ENCODE data around the gene PRDM16.
A peak's percentile ranks its signal among the peaks of the same experiment; 100 is the strongest.

PRDM16 gene

DNA sequence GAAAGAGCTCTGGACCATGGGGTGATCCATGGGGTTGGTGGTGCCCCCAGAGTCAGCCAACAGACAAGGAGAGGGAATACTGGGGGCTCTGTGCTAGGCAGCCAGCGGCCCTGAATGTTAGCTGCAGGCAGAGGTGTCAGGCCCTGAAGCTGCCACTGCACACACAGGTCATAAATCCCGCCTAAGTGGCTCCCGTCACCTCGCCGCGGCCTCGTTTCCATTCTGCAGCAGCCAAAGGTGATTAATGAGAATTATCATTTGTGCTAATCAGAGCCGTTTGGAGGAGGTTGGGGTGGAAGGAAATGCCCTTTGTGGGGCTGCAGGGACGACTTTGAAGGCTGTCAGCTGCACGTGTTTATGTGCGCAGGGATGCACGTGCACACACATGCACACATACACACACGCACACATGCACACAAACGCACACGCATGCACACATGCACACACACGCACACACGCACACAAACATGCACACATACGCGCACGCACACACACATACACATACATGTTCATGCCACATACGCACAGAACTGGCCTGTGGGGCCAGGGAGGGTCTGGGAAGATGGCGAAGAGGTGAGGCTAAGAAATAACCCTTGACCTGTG is 296.6 kb downstream of the PRDM16 start:
- TF ChIP-seq, protein P1, sequence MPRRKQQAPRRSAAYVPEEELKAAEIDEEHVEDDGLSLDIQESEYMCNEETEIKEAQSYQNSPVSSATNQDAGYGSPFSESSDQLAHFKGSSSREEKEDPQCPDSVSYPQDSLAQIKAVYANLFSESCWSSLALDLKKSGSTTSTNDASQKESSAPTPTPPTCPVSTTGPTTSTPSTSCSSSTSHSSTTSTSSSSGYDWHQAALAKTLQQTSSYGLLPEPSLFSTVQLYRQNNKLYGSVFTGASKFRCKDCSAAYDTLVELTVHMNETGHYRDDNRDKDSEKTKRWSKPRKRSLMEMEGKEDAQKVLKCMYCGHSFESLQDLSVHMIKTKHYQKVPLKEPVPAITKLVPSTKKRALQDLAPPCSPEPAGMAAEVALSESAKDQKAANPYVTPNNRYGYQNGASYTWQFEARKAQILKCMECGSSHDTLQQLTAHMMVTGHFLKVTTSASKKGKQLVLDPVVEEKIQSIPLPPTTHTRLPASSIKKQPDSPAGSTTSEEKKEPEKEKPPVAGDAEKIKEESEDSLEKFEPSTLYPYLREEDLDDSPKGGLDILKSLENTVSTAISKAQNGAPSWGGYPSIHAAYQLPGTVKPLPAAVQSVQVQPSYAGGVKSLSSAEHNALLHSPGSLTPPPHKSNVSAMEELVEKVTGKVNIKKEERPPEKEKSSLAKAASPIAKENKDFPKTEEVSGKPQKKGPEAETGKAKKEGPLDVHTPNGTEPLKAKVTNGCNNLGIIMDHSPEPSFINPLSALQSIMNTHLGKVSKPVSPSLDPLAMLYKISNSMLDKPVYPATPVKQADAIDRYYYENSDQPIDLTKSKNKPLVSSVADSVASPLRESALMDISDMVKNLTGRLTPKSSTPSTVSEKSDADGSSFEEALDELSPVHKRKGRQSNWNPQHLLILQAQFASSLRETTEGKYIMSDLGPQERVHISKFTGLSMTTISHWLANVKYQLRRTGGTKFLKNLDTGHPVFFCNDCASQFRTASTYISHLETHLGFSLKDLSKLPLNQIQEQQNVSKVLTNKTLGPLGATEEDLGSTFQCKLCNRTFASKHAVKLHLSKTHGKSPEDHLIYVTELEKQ (tag by site-specific recombination; IDR thresholded peaks at IDR 0.05; ENCODE audit: borderline replicate concordance), result 0 out of 2 replicates have a peak, but pooled peaks have one; percentile 16
- TF ChIP-seq FEZF1 (tag by site-specific recombination; IDR thresholded peaks at IDR 0.05) (peak; percentile 28; the same call in 1 of the 2 replicates), ZNF335 (tag by site-specific recombination; conservative IDR thresholded peaks at IDR 0.05) (no peak), ZNF2 (tag by site-specific recombination; IDR thresholded peaks at IDR 0.05) (peak; percentile 43; the same call in 1 of the 2 replicates), OSR2 (tag by site-specific recombination; IDR thresholded peaks at IDR 0.05) (peak; percentile 75), WT1 (tag by site-specific recombination; IDR thresholded peaks at IDR 0.05) (no peak), ZBTB8A (tag by site-specific recombination; IDR thresholded peaks at IDR 0.05) (peak; percentile 23; the same call in 1 of the 2 replicates), ZBTB20 (tag by site-specific recombination; IDR thresholded peaks at IDR 0.05) (peak; percentile 58), ZNF169 (tag by site-specific recombination; IDR thresholded peaks at IDR 0.05) (no peak), ZNF629 (tag by site-specific recombination; IDR thresholded peaks at IDR 0.05) (no peak)
- TF ChIP-seq, protein P2, sequence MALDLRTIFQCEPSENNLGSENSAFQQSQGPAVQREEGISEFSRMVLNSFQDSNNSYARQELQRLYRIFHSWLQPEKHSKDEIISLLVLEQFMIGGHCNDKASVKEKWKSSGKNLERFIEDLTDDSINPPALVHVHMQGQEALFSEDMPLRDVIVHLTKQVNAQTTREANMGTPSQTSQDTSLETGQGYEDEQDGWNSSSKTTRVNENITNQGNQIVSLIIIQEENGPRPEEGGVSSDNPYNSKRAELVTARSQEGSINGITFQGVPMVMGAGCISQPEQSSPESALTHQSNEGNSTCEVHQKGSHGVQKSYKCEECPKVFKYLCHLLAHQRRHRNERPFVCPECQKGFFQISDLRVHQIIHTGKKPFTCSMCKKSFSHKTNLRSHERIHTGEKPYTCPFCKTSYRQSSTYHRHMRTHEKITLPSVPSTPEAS (tag by site-specific recombination; IDR thresholded peaks at IDR 0.05), result peak; percentile 87
- TF ChIP-seq, protein P3, sequence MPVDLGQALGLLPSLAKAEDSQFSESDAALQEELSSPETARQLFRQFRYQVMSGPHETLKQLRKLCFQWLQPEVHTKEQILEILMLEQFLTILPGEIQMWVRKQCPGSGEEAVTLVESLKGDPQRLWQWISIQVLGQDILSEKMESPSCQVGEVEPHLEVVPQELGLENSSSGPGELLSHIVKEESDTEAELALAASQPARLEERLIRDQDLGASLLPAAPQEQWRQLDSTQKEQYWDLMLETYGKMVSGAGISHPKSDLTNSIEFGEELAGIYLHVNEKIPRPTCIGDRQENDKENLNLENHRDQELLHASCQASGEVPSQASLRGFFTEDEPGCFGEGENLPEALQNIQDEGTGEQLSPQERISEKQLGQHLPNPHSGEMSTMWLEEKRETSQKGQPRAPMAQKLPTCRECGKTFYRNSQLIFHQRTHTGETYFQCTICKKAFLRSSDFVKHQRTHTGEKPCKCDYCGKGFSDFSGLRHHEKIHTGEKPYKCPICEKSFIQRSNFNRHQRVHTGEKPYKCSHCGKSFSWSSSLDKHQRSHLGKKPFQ (tag by site-specific recombination; IDR thresholded peaks at IDR 0.05), result peak; percentile 49; the same call in 1 of the 2 replicates
- TF ChIP-seq, protein P4, sequence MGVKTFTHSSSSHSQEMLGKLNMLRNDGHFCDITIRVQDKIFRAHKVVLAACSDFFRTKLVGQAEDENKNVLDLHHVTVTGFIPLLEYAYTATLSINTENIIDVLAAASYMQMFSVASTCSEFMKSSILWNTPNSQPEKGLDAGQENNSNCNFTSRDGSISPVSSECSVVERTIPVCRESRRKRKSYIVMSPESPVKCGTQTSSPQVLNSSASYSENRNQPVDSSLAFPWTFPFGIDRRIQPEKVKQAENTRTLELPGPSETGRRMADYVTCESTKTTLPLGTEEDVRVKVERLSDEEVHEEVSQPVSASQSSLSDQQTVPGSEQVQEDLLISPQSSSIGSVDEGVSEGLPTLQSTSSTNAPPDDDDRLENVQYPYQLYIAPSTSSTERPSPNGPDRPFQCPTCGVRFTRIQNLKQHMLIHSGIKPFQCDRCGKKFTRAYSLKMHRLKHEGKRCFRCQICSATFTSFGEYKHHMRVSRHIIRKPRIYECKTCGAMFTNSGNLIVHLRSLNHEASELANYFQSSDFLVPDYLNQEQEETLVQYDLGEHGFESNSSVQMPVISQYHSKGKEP (tag by site-specific recombination; IDR thresholded peaks at IDR 0.05), result peak; percentile 63; the same call in 1 of the 2 replicates
- TF ChIP-seq, protein P5, sequence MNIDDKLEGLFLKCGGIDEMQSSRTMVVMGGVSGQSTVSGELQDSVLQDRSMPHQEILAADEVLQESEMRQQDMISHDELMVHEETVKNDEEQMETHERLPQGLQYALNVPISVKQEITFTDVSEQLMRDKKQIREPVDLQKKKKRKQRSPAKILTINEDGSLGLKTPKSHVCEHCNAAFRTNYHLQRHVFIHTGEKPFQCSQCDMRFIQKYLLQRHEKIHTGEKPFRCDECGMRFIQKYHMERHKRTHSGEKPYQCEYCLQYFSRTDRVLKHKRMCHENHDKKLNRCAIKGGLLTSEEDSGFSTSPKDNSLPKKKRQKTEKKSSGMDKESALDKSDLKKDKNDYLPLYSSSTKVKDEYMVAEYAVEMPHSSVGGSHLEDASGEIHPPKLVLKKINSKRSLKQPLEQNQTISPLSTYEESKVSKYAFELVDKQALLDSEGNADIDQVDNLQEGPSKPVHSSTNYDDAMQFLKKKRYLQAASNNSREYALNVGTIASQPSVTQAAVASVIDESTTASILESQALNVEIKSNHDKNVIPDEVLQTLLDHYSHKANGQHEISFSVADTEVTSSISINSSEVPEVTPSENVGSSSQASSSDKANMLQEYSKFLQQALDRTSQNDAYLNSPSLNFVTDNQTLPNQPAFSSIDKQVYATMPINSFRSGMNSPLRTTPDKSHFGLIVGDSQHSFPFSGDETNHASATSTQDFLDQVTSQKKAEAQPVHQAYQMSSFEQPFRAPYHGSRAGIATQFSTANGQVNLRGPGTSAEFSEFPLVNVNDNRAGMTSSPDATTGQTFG (tag by site-specific recombination; IDR thresholded peaks at IDR 0.05; ENCODE audit: borderline replicate concordance), result 0 out of 2 replicates have a peak, but pooled peaks have one; percentile 48
- ChIA-PET CTCF (interaction anchor here (0.6 to 0.9 kb wide), 2 partner anchors 9 to 13 kb away, joined by 3 to 4 read pairs; no protein-coding TSS in a partner anchor), POLR2A (no interaction called here)
- Histone ChIP-seq H3K36me3 (ENCODE audit: control insufficient read depth in 2 of 2, insufficient read depth in 1 of 2, low read length in 2 of 2) (no peaks in the 10 kb centered on the region), H3K4me3 (ENCODE audit: low read depth, low read length) (no peak overlapping the region), H3K9me3 (ENCODE audit: control insufficient read depth, insufficient read depth, low read depth, low read length) (no peaks in the 10 kb centered on the region), H3K27ac (ENCODE audit: extremely low read depth, low read depth, low read length) (peak overlapping the region; percentile 77), H3K4me1 (ENCODE audit: control insufficient read depth, insufficient read depth, low read length) (peaks cover 18% of the 10 kb centered on the region)
